Activated T-helper 17 cell treated with anti-CD3 and anti-CD28 coated beads, Interleukin-2, amount 50 U/mL, for 72 hours (primary cell): ENCODE results near the gene SP3. TPM values are rescaled to one million over a fixed set of nuclear protein-coding genes. Genes with fewer than 3 reads are reported as not detected.

Experiments
- ATAC-seq: fragments of 150-1000 bp; cut with Tn5 transposase; replicated peaks from 2 replicates; pipeline ENCODE4 v1.10.0; 2021; ENCODE audit warnings: mild to moderate bottlenecking, moderate library complexity
- H3K27ac Mint-ChIP-seq: one replicate; pipeline ENCODE4 v1.8.0; 2022; ENCODE audit warnings: mixed read lengths
- H3K27me3 Mint-ChIP-seq: one replicate; pipeline ENCODE4 v1.8.0; 2022; ENCODE audit warnings: mixed read lengths
- H3K36me3 Mint-ChIP-seq: one replicate; pipeline ENCODE4 v1.8.0; 2022; ENCODE audit warnings: low read depth, mild to moderate bottlenecking, mixed read lengths
- H3K4me1 Mint-ChIP-seq: one replicate; pipeline ENCODE4 v1.8.0; 2022; ENCODE audit warnings: mixed read lengths
- H3K4me3 Mint-ChIP-seq: one replicate; pipeline ENCODE4 v1.8.0; 2022; ENCODE audit warnings: mild to moderate bottlenecking, mixed read lengths
- H3K9me3 Mint-ChIP-seq: one replicate; pipeline ENCODE4 v1.8.0; 2022; ENCODE audit warnings: mixed read lengths
- total RNA-seq, 2 donors: library from RNA; stranded (reverse); gene quantifications; one replicate each; pipeline ENCODE4 v1.2.3, GENCODE V29; 2022

SP3 gene
- total RNA-seq, 2 donors from 2014 or later = 84.4 to 103 TPM

DNA sequence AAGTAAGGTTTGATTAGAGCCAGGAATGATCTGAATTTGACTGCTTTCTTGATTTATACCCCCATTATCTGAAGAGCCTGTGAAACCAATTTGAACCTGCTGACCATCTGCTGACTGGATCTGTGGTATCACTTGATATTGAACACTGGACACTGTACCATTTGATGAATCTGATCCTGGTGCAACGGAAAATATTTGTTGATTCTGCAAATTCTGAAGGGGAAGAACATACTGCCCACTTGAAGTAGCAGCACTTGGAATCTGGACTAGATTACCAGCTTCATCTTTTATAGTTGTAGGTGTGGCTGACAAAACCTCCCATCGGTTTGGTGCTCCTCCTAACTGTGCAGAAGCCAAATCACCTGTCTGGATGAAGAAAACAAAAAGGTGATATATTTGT, 9.3 kb downstream of the SP3 start:
- Mint-ChIP-seq H3K9me3 (no peaks in the 10 kb centered on the region), H3K27ac (no peak overlapping the region), H3K4me3 (peak overlapping the region; percentile 60)

GRCh38 chr2:173955004-173955403, 10.2 kb downstream of the SP3 start:
- no peaks in the 10 kb centered on the region for H3K9me3 Mint-ChIP-seq
- H3K27me3 Mint-ChIP-seq = no peaks in the 10 kb centered on the region
- peak overlapping the region; percentile 60 for H3K4me3 Mint-ChIP-seq
- no peak overlapping the region for H3K27ac Mint-ChIP-seq
- peaks cover 97% of the 10 kb centered on the region for H3K36me3 Mint-ChIP-seq
- H3K4me1 Mint-ChIP-seq = peaks cover 67% of the 10 kb centered on the region
- ATAC-seq = no peak

More for the DNA sequence above, 9.3 kb downstream of the SP3 start:
- no peak for ATAC-seq
- Mint-ChIP-seq H3K27me3 (no peaks in the 10 kb centered on the region), H3K4me1 (peaks cover 73% of the 10 kb centered on the region), H3K36me3 (peaks cover 97% of the 10 kb centered on the region)

DNA sequence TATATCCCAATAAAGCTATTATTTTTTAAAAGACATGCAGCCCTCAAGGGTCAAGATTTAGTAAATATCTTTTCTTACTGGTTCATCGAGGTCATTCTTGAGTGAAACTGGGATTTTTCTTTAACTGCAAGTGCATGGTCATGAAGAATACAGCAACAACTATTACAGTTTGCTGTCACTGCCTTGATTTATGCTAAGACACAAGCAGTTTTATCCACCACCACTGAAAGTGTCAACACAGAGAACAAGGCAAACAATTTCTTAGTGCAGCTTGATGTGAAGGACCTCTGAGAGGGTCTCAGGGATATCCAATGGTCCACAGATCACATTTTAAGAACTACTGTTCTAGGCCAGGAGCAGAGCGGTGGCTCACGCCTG, 12.1 kb downstream of the SP3 start:
- peak; percentile 11 for ATAC-seq
- Mint-ChIP-seq H3K27ac (peak overlapping the region; percentile 42), H3K9me3 (no peaks in the 10 kb centered on the region), H3K27me3 (no peaks in the 10 kb centered on the region), H3K4me1 (peaks cover 60% of the 10 kb centered on the region), H3K4me3 (peak overlapping the region; percentile 45), H3K36me3 (peaks cover 92% of the 10 kb centered on the region)

GRCh38 chr2:173952267-173953046, 12.7 kb downstream of the SP3 start:
- Mint-ChIP-seq H3K4me1 (peaks cover 64% of the 10 kb centered on the region), H3K9me3 (no peaks in the 10 kb centered on the region), H3K27me3 (no peaks in the 10 kb centered on the region), H3K27ac (peak overlapping the region; percentile 42), H3K4me3 (peak overlapping the region; percentile 45), H3K36me3 (peaks cover 94% of the 10 kb centered on the region)
- peak; percentile 90 for ATAC-seq

- Mint-ChIP-seq H3K27ac (peak overlapping the region; percentile 18), H3K27me3 (no peaks in the 10 kb centered on the region), H3K36me3 (peaks cover 77% of the 10 kb centered on the region), H3K4me3 (no peak overlapping the region), H3K4me1 (peaks cover 41% of the 10 kb centered on the region), H3K9me3 (no peaks in the 10 kb centered on the region)
- ATAC-seq = no peak
Measured at GRCh38 chr2:173948842-173949241, 16.3 kb downstream of the SP3 start.

- ATAC-seq = no peak
- H3K36me3 Mint-ChIP-seq = peaks cover 76% of the 10 kb centered on the region
- no peaks in the 10 kb centered on the region for H3K9me3 Mint-ChIP-seq
- peaks cover 47% of the 10 kb centered on the region for H3K4me1 Mint-ChIP-seq
- no peak overlapping the region for H3K4me3 Mint-ChIP-seq
- no peaks in the 10 kb centered on the region for H3K27me3 Mint-ChIP-seq
- no peak overlapping the region for H3K27ac Mint-ChIP-seq
Measured at GRCh38 chr2:173948198-173948597, 17.0 kb downstream of the SP3 start.

GRCh38 chr2:173947131-173947530, 18.0 kb downstream of the SP3 start:
- H3K27me3 Mint-ChIP-seq = no peaks in the 10 kb centered on the region
- no peak overlapping the region for H3K27ac Mint-ChIP-seq
- no peak for ATAC-seq
- H3K9me3 Mint-ChIP-seq = no peaks in the 10 kb centered on the region
- H3K4me3 Mint-ChIP-seq = no peak overlapping the region
- H3K4me1 Mint-ChIP-seq = peaks cover 46% of the 10 kb centered on the region
- H3K36me3 Mint-ChIP-seq = peaks cover 76% of the 10 kb centered on the region

DNA sequence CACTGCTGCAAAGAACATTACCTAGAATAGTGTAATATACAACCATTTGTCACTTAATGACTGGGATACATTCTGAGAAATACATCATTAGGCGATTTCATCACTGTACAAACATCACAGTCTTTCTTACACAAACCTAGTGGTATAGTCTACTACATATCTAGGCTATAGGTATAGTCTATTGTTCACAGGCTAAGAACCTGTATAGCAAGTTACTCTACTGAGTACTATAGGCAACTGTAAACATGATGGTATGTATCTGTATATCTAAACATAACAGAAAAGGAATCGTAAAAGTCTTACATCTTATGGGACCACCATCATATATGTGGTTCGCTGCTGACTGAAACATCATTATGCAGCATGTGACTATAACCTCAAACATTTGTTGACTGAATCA, 21.4 kb downstream of the SP3 start:
- Mint-ChIP-seq H3K36me3 (peaks cover 70% of the 10 kb centered on the region), H3K9me3 (no peaks in the 10 kb centered on the region), H3K27ac (peak overlapping the region; percentile 79), H3K4me3 (peak overlapping the region; percentile 52), H3K4me1 (peaks cover 59% of the 10 kb centered on the region), H3K27me3 (no peaks in the 10 kb centered on the region)
- ATAC-seq = no peak

DNA sequence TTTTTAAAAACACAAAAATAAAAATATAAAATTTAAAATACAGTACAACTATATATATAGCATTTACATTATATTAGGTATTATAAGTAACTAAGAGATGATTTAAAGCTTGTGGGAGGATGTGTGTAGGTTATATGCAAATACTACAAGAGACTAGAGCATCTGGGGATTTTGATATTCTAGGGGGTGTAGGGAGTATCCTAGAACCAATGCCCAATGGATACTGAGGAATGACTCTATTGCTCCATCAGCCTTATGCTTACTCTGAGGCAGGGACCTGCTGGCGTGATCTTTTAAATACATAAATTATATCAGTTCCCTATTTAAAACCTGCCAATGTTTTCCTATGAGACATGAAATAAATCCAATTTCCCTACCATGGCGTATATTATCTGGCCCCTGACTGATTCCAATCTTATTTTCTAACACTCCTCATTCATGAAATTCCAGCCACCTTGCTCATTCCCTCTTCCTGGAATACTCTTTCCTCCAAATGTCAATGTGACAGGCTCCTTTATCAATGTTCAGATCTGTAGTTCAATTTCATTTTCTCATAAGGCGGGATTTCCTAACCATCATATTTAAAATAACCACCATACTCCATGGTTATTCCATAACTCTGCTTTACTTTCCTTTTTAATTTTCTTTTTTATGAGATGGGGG, 22.2 kb downstream of the SP3 start:
- Mint-ChIP-seq H3K4me1 (peaks cover 59% of the 10 kb centered on the region), H3K4me3 (peak overlapping the region; percentile 52), H3K36me3 (peaks cover 74% of the 10 kb centered on the region), H3K9me3 (no peaks in the 10 kb centered on the region), H3K27me3 (no peaks in the 10 kb centered on the region), H3K27ac (peak overlapping the region; percentile 79)
- peak; percentile 11 for ATAC-seq

DNA sequence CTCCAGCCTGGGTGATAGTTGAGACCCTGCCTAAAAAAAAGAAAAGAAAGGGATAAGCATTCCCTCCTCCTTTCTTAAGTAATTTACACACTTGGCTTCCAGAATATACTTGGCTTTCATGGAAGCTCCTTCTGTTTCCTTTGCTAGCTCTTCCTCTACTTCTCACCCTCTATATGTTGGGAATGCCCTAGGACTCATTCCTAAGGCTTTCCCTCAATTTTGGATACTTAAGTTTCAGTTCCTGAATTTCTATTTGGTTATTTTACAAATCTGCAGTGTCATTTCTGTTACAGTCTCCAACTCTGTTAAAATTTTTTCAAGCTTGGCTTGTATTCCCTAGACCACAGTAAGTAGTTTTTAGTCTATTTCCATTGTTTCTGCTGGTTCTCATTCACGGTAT, 23.6 kb downstream of the SP3 start:
- Mint-ChIP-seq H3K4me3 (peak overlapping the region; percentile 52), H3K27ac (peak overlapping the region; percentile 79), H3K27me3 (no peaks in the 10 kb centered on the region), H3K4me1 (peaks cover 50% of the 10 kb centered on the region), H3K9me3 (no peaks in the 10 kb centered on the region), H3K36me3 (peaks cover 60% of the 10 kb centered on the region)
- ATAC-seq = no peak

DNA sequence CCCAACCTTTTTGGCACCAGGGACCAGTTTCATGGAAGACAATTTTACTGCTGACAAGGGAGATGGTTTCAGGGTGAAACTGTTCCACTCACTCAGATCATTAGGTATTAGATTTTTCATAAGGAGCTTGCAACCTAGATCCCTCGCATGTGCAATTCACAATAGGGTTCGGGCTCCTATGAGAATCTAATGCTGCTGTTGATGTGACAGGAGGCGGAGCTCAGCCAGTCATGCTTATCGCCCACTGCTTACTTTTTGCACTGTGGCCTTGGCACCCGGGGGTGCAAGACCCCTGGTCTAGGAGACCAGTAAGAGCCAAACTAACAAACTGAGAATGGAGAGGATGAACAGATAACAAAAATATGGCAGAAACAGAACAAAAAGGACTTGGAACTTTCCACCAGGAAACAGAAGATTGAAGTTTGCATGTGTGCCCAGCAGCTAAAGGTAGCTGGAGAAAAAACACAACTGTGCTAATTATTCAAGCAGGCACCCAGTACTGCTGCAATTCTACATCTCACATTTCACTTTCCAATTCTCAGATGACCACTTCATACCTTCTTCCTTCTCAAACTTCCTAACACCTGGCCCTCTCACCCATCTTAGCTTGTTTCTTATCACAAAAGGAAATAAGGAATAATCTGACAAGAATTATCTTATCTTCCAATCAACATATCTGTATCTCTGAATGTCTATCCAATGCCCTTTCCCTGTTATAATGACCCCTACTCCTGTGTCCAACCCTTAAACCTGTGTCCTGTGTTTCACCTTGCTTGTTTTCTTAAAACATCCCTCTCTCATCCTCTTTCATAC, 24.8 kb downstream of the SP3 start:
- no peaks in the 10 kb centered on the region for H3K9me3 Mint-ChIP-seq
- peaks cover 50% of the 10 kb centered on the region for H3K4me1 Mint-ChIP-seq
- no peak for ATAC-seq
- peak overlapping the region; percentile 52 for H3K4me3 Mint-ChIP-seq
- peaks cover 54% of the 10 kb centered on the region for H3K36me3 Mint-ChIP-seq
- no peaks in the 10 kb centered on the region for H3K27me3 Mint-ChIP-seq
- H3K27ac Mint-ChIP-seq = peak overlapping the region; percentile 79

DNA sequence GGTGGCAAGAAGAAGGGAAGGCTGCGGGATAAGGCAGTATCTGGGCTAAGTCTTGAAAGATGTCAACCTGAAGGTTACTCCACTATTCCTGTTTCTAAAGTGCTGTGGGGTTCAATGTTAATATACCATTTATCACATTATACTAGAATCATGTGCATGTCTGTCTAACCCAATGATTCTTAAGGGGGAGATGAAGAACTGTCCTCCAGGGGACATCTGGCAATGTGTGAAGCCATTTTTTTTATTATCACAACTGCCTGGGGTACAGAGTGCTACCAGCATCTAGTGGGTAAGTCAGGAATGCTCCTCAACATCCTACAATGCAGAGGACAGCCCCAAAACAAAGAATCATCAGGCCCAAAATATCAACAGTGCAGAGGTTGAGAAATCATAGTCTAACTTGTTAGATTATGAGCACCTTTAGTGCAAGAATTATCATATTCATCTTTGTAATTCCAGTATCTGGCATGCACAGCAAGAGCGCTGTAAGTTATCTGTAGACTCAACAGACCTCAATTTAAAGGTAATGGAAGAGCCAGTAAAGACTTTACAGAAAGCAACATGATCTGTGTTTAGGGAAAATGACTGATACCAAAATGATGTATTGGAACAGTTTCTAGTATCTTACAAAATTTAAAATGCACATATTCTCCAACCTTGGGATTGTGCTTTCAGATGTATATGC, 26.3 kb downstream of the SP3 start:
- no peak for ATAC-seq
- Mint-ChIP-seq H3K36me3 (peaks cover 50% of the 10 kb centered on the region), H3K4me3 (no peak overlapping the region), H3K4me1 (peaks cover 47% of the 10 kb centered on the region), H3K9me3 (no peaks in the 10 kb centered on the region), H3K27ac (no peak overlapping the region), H3K27me3 (no peaks in the 10 kb centered on the region)

DNA sequence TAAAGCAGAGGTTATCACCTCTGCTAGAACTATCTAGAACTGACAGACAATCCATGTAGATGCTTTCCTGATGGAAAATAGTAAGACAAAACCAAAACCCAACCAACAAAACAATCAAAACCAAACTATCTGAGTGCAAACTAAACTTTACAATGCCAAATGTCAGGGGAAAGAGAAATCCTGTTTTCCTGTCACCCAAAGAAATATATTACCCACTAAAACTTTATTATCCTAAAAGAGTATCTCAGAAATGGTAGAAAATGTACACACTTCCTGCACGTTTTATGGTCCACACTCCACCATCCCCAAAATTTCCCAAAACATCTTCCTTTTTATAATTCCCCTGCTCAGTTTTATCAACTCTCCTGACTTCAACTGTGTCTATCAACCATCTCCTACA, 29.9 kb downstream of the SP3 start:
- ATAC-seq = no peak
- H3K9me3 Mint-ChIP-seq = no peaks in the 10 kb centered on the region
- H3K36me3 Mint-ChIP-seq = peaks cover 36% of the 10 kb centered on the region
- H3K27me3 Mint-ChIP-seq = no peaks in the 10 kb centered on the region
- H3K27ac Mint-ChIP-seq = no peak overlapping the region
- H3K4me1 Mint-ChIP-seq = peaks cover 17% of the 10 kb centered on the region
- no peak overlapping the region for H3K4me3 Mint-ChIP-seq

- no peak overlapping the region for H3K27ac Mint-ChIP-seq
- peaks cover 16% of the 10 kb centered on the region for H3K4me1 Mint-ChIP-seq
- ATAC-seq = no peak
- no peak overlapping the region for H3K4me3 Mint-ChIP-seq
- H3K9me3 Mint-ChIP-seq = no peaks in the 10 kb centered on the region
- H3K36me3 Mint-ChIP-seq = peaks cover 36% of the 10 kb centered on the region
- no peaks in the 10 kb centered on the region for H3K27me3 Mint-ChIP-seq
Measured at GRCh38 chr2:173934895-173935294, 30.3 kb downstream of the SP3 start.
